K562 (cell line): Measurements from ENCODE around the gene SPNS1. TPM values are rescaled to one million over a fixed set of nuclear protein-coding genes. Genes with fewer than 3 reads are reported as not detected.

Experiments
- BCLAF1 ChIP-seq, 2 experiments: fragments of 450-650 bp in 1 of 2; IDR thresholded peaks; 2 replicates each; pipeline ENCODE4 v1.6.1; 2011 to 2017; ENCODE audit warnings: low read depth in 2 of 2, antibody characterized with exemption in 1 of 2, borderline replicate concordance in 1 of 2, low read length in 1 of 2, mild to moderate bottlenecking in 1 of 2, mixed read lengths in 1 of 2; ENCODE audit not compliant: control insufficient read depth in 1 of 2
- BRF1 ChIP-seq: IDR thresholded peaks from 3 replicates; pipeline ENCODE4 v1.6.1; 2011; ENCODE audit warnings: borderline replicate concordance, mild to moderate bottlenecking; ENCODE audit not compliant: insufficient read length; ENCODE audit errors: extremely low read depth
- CHD7 ChIP-seq: fragments of 200-600 bp; sonication (generic); IDR thresholded peaks from one replicate; pipeline ENCODE4 v1.6.1; 2012; ENCODE audit warnings: mild to moderate bottlenecking, low read depth, low read length, inconsistent platforms
- HNRNPL ChIP-seq: fragments of 200-400 bp; formaldehyde crosslinking; IDR thresholded peaks from 2 replicates; pipeline ENCODE4 v1.6.1; 2017; ENCODE audit warnings: low read depth, mild to moderate bottlenecking, low read length
- IFI16 ChIP-seq: fragments of 250-450 bp; sonication (Bioruptor Pico); IDR thresholded peaks from 2 replicates; pipeline ENCODE4 v2.1.2; 2022; ENCODE audit warnings: mild to moderate bottlenecking, inconsistent platforms
- MLLT1 ChIP-seq, 2 experiments: fragments of 450-650 bp; IDR thresholded peaks; 2 replicates each; pipeline ENCODE4 v1.6.1; 2016
- OTX1 ChIP-seq: fragments of 450-650 bp; formaldehyde crosslinking; IDR thresholded peaks from 2 replicates; pipeline ENCODE4 v1.4.0; 2022; ENCODE audit warnings: mild to moderate bottlenecking
- TAF15 ChIP-seq: fragments of 200-400 bp; formaldehyde crosslinking; IDR thresholded peaks from 2 replicates; pipeline ENCODE4 v1.6.1; 2017; ENCODE audit warnings: mild to moderate bottlenecking, low read depth, low read length, moderate library complexity
- TBL1XR1 ChIP-seq, 2 experiments: IDR thresholded peaks; 2 replicates each; pipeline ENCODE4 v1.6.1; 2012; ENCODE audit warnings: improper control_type of control experiment in 2 of 2, low read length in 2 of 2, mild to moderate bottlenecking in 1 of 2
- TCF15 ChIP-seq: fragments of 250-450 bp; sonication (Bioruptor Pico); IDR thresholded peaks from 2 replicates; pipeline ENCODE4 v1.8.0; 2022; ENCODE audit warnings: moderate library complexity, mild to moderate bottlenecking, inconsistent platforms
- polyA plus RNA-seq, 8 experiments: library from polyadenylated mRNA; depleted of rRNA in 4 of 8; stranded (reverse) in 5 of 8; unstranded in 3 of 8; fragments of >200 nt; fragmentation: Nextera tagmentation in 2 of 8; fragmentation: Illumina TruSeq in 1 of 8; extraction: Ambion mirVana in 2 of 8; extraction: Trizol in 1 of 8; gene quantifications; 2 replicates each; pipeline versions ENCODE4 v1.2.1 to v1.2.3, GENCODE V29; 2011 to 2014; ENCODE audit warnings: inconsistent platforms in 1 of 8, missing spikeins in 1 of 8
- total RNA-seq, 7 experiments: library from RNA; depleted of rRNA in 6 of 7; stranded (reverse); fragments of >200 nt in 6 of 7; fragmentation: Illumina TruSeq in 2 of 7; extraction: Trizol in 2 of 7; gene quantifications; 2 replicates each; pipeline versions ENCODE4 v1.2.1 to v1.2.3, GENCODE V29; 2011 to 2021; ENCODE audit warnings: low replicate concordance in 1 of 7

Gene SPNS1
- total and polyA plus RNA-seq, 9 of the 15 experiments (the other 6 are each of a cell fraction or from before 2014, with no cell fraction given): 0.58 to 64.9 (median 13.7) TPM

- TF ChIP-seq CHD7 (no peak), OTX1 (CRISPR knock-in tag) (no peak), HNRNPL (no peak), BRF1 (no peak), TAF15 (no peak), IFI16 (CRISPR knock-in tag) (no peak), TCF15 (no peak), BCLAF1 (IDR thresholded peaks at IDR 0.05; ENCODE audit: borderline replicate concordance in 1 of 2, control insufficient read depth in 1 of 2, low read depth in 2 of 2, low read length in 1 of 2) (no peak), TBL1XR1 (IDR thresholded peaks at IDR 0.05; ENCODE audit: low read length in 2 of 2) (peak in 1 of 2 experiments; percentile 60; a peak in 3 of 4 replicates), MLLT1 (IDR thresholded peaks at IDR 0.05) (no peak)
Observed at GRCh38 chr16:28974437-28975157, at the start of gene SPNS1 (continued).
